Measurements from ENCODE around the gene CHRNB2. TPM values are rescaled to one million over a fixed set of nuclear protein-coding genes. Genes with fewer than 3 reads are reported as not detected.

Gene CHRNB2, protein sequence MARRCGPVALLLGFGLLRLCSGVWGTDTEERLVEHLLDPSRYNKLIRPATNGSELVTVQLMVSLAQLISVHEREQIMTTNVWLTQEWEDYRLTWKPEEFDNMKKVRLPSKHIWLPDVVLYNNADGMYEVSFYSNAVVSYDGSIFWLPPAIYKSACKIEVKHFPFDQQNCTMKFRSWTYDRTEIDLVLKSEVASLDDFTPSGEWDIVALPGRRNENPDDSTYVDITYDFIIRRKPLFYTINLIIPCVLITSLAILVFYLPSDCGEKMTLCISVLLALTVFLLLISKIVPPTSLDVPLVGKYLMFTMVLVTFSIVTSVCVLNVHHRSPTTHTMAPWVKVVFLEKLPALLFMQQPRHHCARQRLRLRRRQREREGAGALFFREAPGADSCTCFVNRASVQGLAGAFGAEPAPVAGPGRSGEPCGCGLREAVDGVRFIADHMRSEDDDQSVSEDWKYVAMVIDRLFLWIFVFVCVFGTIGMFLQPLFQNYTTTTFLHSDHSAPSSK
- total RNA-seq (2021) (3.2 and 3.5 TPM in 2 replicates), Bru-seq, nascent RNA (percentile 37 among the genes with signal in this experiment), BruChase-seq, experiment 1, labeled RNA remaining after a 2-hour chase (percentile 36 among the genes with signal in this experiment), BruChase-seq, experiment 2, labeled RNA remaining after a 6-hour chase (percentile 47 among the genes with signal in this experiment)
- long read RNA-seq, full-length matches to known transcripts = 1 of 2 reads
- long read RNA-seq, partial matches to known transcripts = 0 of 2 reads
- long read RNA-seq, other reads (novel, unspliced or antisense) = 1 of 2 reads

GRCh38 chr1:154567386-154568156 is at the start of gene CHRNB2:
TSS of gene CHRNB2 (plus strand) at chr1:154567778. CDS start at chr1:154568045, 267 bp downstream.
- BruUV-seq (replicated peaks) = no TSS peak
- Histone ChIP-seq H3K27ac (ENCODE audit: low read depth, low read length, poor library complexity, severe bottlenecking) (no peak within 1 kb of the TSS), H3K4me3 (ENCODE audit: low read depth, low read length, poor library complexity, severe bottlenecking) (peak within 1 kb of the TSS; percentile 54), H3K36me3 (ENCODE audit: insufficient read depth, low read length, poor library complexity, severe bottlenecking) (no peaks in the 10 kb centered on the region), H3K4me1 (ENCODE audit: insufficient read depth, low read length, poor library complexity, severe bottlenecking) (peaks cover 4% of the 10 kb centered on the region), H3K9me3 (ENCODE audit: low read depth, low read length, poor library complexity, severe bottlenecking) (no peaks in the 10 kb centered on the region), H3K27me3 (replicated peaks; ENCODE audit: insufficient read depth, low read depth, low read length, poor library complexity) (no peaks in the 10 kb centered on the region)
- POLR2A ChIA-PET (ENCODE audit: low non-redundant PET) = interaction anchor here (0.6 kb wide), 1 partner anchor 406 kb away, joined by 3 read pairs; no protein-coding TSS in a partner anchor
- CTCF ChIA-PET = interaction anchor here (0.7 to 1.6 kb wide), 3 partner anchors 8 to 449 kb away, joined by 3 to 7 read pairs (median 4); no protein-coding TSS in a partner anchor
- intact Hi-C loops (cut with micrococcal nuclease; ENCODE audit: unreplicated experiment) = no loop called here
- peak; percentile 68 for DNase-seq (ENCODE audit: low spot score)
- TF ChIP-seq, protein P1, sequence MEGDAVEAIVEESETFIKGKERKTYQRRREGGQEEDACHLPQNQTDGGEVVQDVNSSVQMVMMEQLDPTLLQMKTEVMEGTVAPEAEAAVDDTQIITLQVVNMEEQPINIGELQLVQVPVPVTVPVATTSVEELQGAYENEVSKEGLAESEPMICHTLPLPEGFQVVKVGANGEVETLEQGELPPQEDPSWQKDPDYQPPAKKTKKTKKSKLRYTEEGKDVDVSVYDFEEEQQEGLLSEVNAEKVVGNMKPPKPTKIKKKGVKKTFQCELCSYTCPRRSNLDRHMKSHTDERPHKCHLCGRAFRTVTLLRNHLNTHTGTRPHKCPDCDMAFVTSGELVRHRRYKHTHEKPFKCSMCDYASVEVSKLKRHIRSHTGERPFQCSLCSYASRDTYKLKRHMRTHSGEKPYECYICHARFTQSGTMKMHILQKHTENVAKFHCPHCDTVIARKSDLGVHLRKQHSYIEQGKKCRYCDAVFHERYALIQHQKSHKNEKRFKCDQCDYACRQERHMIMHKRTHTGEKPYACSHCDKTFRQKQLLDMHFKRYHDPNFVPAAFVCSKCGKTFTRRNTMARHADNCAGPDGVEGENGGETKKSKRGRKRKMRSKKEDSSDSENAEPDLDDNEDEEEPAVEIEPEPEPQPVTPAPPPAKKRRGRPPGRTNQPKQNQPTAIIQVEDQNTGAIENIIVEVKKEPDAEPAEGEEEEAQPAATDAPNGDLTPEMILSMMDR (conservative IDR thresholded peaks at IDR 0.05; ENCODE audit: low read depth, low read length) = no peak
- no peak for TF ChIP-seq EZH2 (IDR thresholded peaks at IDR 0.05; ENCODE audit: borderline replicate concordance, low read depth, low read length, poor library complexity, severe bottlenecking)

DNA sequence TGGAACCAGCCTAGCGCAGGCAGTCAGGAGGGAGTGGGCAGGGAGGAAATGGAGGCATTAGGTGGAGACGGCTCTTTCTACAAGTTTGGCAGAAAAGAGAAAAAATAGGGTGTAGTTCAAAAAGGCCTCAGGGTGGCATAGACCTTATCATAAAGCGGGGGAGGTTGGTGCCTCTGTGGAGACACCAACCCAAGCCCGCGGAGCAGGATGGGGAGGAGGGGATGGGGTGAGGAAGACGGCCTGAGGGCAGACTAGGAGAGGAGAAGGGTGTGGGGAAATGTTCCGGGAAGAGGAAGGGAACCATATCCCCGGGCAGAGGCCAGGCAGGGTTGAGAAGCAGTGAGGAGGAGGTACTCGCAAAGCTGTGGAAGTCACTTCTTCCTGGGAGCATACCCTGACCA is 48.0 kb upstream of the CHRNB2 start:
- ChIA-PET CTCF (no interaction called here), POLR2A (ENCODE audit: low non-redundant PET) (no interaction called here)
- intact Hi-C loops (cut with micrococcal nuclease; ENCODE audit: unreplicated experiment) = no loop called here
- TF ChIP-seq EZH2 (IDR thresholded peaks at IDR 0.05; ENCODE audit: borderline replicate concordance, low read depth, low read length, poor library complexity, severe bottlenecking) = no peak
- TF ChIP-seq, protein P1 (conservative IDR thresholded peaks at IDR 0.05; ENCODE audit: low read depth, low read length) = no peak
- no peaks in the 10 kb centered on the region for H3K9me3 ChIP-seq (ENCODE audit: low read depth, low read length, poor library complexity, severe bottlenecking)
- no peak for DNase-seq (ENCODE audit: low spot score)
- H3K27ac ChIP-seq (ENCODE audit: low read depth, low read length, poor library complexity, severe bottlenecking) = no peak overlapping the region
- no TSS peak for BruUV-seq (replicated peaks)
- no peaks in the 10 kb centered on the region for H3K27me3 ChIP-seq (replicated peaks; ENCODE audit: insufficient read depth, low read depth, low read length, poor library complexity)
- H3K4me3 ChIP-seq (ENCODE audit: low read depth, low read length, poor library complexity, severe bottlenecking) = no peak overlapping the region
- H3K4me1 ChIP-seq (ENCODE audit: insufficient read depth, low read length, poor library complexity, severe bottlenecking) = no peaks in the 10 kb centered on the region
- no peaks in the 10 kb centered on the region for H3K36me3 ChIP-seq (ENCODE audit: insufficient read depth, low read length, poor library complexity, severe bottlenecking)

GRCh38 chr1:154520333-154520732 is 47.2 kb upstream of the CHRNB2 start:
- BruUV-seq (replicated peaks) = no TSS peak
- POLR2A ChIA-PET (ENCODE audit: low non-redundant PET) = no interaction called here

More at GRCh38 chr1:154520333-154520732, 47.2 kb upstream of the CHRNB2 start:
- TF ChIP-seq EZH2 (IDR thresholded peaks at IDR 0.05; ENCODE audit: borderline replicate concordance, low read depth, low read length, poor library complexity, severe bottlenecking) = no peak
- TF ChIP-seq, protein P1 (conservative IDR thresholded peaks at IDR 0.05; ENCODE audit: low read depth, low read length) = no peak
- CTCF ChIA-PET = no interaction called here
- no peak for DNase-seq (ENCODE audit: low spot score)
- H3K4me1 ChIP-seq (ENCODE audit: insufficient read depth, low read length, poor library complexity, severe bottlenecking) = no peaks in the 10 kb centered on the region
- H3K36me3 ChIP-seq (ENCODE audit: insufficient read depth, low read length, poor library complexity, severe bottlenecking) = no peaks in the 10 kb centered on the region
- no peaks in the 10 kb centered on the region for H3K27me3 ChIP-seq (replicated peaks; ENCODE audit: insufficient read depth, low read depth, low read length, poor library complexity)
- H3K4me3 ChIP-seq (ENCODE audit: low read depth, low read length, poor library complexity, severe bottlenecking) = no peak overlapping the region
- H3K27ac ChIP-seq (ENCODE audit: low read depth, low read length, poor library complexity, severe bottlenecking) = no peak overlapping the region
- intact Hi-C loops (cut with micrococcal nuclease; ENCODE audit: unreplicated experiment) = no loop called here
- no peaks in the 10 kb centered on the region for H3K9me3 ChIP-seq (ENCODE audit: low read depth, low read length, poor library complexity, severe bottlenecking)

Measured in A673 (cell line).